Activated naive CD4-positive, alpha-beta T cell treated with anti-CD3 and anti-CD28 coated beads, Interleukin-2, amount 10 ng/mL, durations not matched to agents 7 days and 5 days (primary cell): ENCODE results near the gene EIF5A.

Experiments used
- CTCF ChIA-PET: fragments of 350-600 bp; sonication (Branson Sonifier 250); formaldehyde crosslinking; loops from one replicate; lab custom pipeline; 2021; ENCODE audit warnings: antibody characterized with exemption; lab: Charles Lee
- DNase-seq: peaks from one replicate; pipeline ENCODE4 v3.0.0-alpha.2; 2020
- H3K27ac Mint-ChIP-seq: one replicate; pipeline ENCODE4 v1.8.0; 2021; ENCODE audit warnings: mild to moderate bottlenecking, moderate library complexity, mixed read lengths
- H3K27me3 Mint-ChIP-seq: one replicate; pipeline ENCODE4 v1.8.0; 2021; ENCODE audit warnings: mild to moderate bottlenecking, mixed read lengths
- H3K36me3 Mint-ChIP-seq: one replicate; pipeline ENCODE4 v1.8.0; 2021; ENCODE audit warnings: mixed read lengths
- H3K4me1 Mint-ChIP-seq: one replicate; pipeline ENCODE4 v1.8.0; 2021; ENCODE audit warnings: mixed read lengths
- H3K4me3 Mint-ChIP-seq: one replicate; pipeline ENCODE4 v1.8.0; 2021; ENCODE audit warnings: mild to moderate bottlenecking, moderate library complexity, mixed read lengths
- H3K9me3 Mint-ChIP-seq: one replicate; pipeline ENCODE4 v1.8.0; 2021; ENCODE audit warnings: mixed read lengths

Gene EIF5A

DNA sequence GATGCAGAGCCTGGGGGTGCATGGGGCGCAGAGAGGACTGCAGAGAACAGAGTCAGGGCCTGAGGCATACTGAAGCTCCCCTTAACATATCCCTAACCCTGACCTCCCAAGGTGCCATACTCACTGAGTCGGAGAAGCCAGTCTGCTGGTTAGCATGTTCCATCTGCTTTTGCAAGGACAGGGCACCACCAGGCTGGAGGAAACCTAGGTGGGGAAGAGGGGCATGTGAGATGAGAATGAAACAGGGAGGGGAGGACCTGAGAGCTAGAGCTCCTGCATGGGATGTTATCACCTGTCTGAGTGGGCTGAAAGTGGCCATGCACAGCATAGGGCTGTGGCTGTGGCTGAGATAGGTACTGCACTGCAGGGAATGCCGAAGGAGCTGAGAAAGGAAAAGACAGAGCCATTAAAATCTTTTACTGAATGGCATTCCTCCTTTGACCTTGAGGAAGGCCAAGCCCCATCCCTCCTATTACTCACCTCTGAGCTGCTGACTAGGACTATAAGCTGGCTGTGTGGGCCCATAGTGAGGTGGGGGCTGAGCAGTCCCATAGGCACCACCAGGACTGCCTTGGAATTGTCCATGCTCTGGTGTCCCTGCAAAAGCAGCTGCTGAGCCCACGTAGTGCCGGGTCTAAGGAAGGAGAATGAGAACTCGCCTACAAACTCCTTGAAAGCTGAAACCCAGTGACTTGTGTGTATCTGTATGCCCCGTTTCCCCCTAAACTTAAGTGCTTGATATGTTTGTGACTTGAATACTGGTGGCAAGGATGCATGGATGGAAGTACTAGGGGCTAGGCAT lies 5.9 kb downstream of the EIF5A start:
- DNase-seq: no peak
- H3K36me3 Mint-ChIP-seq: peaks cover 64% of the 10 kb centered on the region
- H3K27ac Mint-ChIP-seq: peak overlapping the region; percentile 89
- H3K4me1 Mint-ChIP-seq: peaks cover 69% of the 10 kb centered on the region
- peak overlapping the region; percentile 84 for H3K4me3 Mint-ChIP-seq
- CTCF ChIA-PET: interaction anchor here (0.9 to 4.7 kb wide), 7 partner anchors 10 to 43 kb away, joined by 3 to 16 read pairs (median 3); partner anchors contain the start of gene ACAP1
- H3K27me3 Mint-ChIP-seq: no peaks in the 10 kb centered on the region
- H3K9me3 Mint-ChIP-seq: no peaks in the 10 kb centered on the region

DNA sequence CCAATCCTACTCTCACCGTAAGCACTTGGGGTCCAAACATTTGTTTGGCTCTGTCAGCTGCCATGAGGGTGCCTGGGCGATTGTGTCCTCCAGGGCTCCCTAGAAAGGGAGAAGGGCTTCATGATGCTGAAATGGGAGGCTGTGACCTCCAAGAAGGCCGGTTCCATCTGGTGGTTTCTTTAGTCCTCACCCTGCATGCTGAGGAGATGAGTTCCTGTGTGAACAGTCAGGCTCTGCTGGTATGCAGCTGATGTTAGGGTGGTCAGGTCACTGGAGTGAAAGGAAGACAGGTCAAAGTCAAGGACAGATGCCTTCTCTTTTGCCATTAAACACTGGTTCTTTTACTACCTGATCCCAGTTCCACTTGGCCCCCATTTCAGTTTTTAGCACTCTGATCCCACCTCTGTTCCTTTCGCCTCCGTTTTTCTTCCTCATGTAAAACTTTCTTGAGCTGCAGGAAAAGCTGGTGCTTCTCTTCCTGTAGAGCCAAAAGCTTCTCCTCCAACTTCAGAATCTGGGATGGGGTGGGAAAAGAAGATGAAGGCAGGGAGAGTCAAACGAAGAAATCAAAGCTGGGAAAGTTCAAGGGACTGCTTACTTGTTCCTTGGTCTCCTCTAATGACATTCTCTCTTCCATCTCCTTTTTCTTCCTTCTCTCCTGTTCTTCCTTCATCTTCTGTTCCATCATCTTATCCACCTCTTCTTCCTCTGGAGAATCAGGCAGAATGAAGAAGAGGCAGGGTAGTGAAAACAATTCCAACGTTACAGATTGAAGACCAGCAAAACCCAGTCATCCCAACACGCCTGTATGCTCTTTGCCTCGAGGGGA lies 6.7 kb downstream of the EIF5A start:
- CTCF ChIA-PET: interaction anchor here (0.7 to 4.7 kb wide), 8 partner anchors 9 to 269 kb away, joined by 3 to 16 read pairs (median 4); partner anchors contain the start of gene ACAP1
- Mint-ChIP-seq H3K4me1 (peaks cover 63% of the 10 kb centered on the region), H3K9me3 (no peaks in the 10 kb centered on the region), H3K27me3 (no peaks in the 10 kb centered on the region), H3K27ac (peak overlapping the region; percentile 89), H3K4me3 (peak overlapping the region; percentile 84), H3K36me3 (peaks cover 60% of the 10 kb centered on the region)
- no peak for DNase-seq

DNA sequence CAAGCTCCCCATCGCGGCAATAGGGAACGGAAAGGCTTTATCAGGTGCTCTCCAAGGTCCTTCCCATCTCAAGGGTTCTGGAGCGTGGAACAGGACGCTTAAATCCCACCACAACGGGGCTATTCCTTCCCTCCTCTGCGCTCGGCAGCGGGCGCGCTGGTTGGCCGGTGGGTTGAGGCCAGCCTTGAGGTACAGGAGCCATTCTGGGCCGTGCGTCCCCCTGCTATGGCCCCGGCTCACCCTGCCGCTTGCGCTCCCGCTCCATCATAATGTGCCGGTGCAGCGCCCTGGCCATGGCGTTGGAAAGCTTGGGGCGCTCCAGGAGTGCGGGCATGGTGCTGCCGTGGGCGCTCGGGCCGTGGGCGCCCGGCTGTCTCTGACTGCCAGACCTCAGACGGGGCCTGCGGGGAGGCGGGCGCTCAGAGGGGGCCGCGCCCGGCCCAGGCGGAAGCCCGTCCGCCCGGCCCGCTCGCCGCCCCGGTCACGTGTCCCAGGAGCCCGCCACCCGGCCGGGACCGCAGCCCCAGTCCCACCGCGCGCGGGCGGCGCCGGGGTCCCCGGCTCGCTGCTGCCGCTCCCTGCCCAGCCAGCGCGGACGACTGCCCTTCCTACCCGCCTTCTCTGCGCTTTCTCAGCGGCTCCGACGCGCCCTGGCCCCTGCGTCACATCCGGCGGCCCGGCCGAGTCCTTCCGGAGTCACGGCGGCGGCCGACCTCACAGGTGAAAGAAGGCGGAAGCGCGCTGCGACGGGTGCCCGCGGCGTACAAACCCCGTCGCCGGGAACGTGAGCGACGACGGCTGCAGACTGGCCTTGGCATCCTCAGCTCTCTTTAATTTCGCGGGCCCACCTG lies 7.5 kb downstream of the EIF5A start, which contains the start of gene GPS2:
GPS2 (minus strand) TSS at position 642 of the 851 bp plus-strand sequence; CDS start at position 334, 308 bp downstream.
- peaks cover 55% of the 10 kb centered on the region for H3K4me1 Mint-ChIP-seq
- H3K9me3 Mint-ChIP-seq: no peaks in the 10 kb centered on the region
- CTCF ChIA-PET: interaction anchor here (0.7 to 4.7 kb wide), 6 partner anchors 10 to 270 kb away, joined by 3 to 16 read pairs (median 4); partner anchors contain the start of gene ACAP1
- H3K27me3 Mint-ChIP-seq: no peaks in the 10 kb centered on the region
- H3K27ac Mint-ChIP-seq: peak within 1 kb of the TSS; percentile 95
- H3K36me3 Mint-ChIP-seq: peaks cover 53% of the 10 kb centered on the region
- peak; percentile 96 for DNase-seq
- peak within 1 kb of the TSS; percentile 94 for H3K4me3 Mint-ChIP-seq

DNA sequence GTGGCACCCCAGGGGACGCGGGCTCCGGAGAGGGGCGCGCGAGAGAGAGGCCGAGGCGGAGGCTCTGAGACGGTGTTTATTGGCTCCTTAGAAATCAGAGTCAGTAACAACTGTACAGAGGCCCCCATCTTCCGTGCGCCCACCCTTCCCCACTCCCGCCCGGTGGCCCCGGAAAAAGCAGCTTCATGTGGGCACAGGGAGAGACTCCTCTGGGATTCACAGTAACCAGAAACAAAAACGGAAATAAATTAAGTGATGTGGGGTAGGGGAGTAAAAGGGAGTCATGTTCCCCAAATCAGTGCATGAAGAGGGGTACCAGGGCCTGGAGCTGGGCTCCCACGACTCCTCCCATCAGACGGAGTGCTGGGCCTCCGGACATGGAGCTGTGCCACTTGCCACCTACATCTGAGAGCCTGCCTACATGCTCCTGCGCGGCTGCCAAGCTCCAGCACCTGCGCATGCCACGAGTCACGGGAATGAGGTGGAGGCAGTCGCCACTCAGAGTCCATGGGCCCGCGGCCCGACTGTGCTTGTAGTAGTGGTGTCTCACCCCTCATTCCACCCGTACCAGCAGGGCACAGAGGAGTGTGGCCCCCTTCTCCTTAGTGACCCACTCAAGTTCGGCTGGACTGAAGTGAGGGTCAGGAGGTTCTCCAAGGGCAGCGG lies 8.3 kb downstream of the EIF5A start:
- CTCF ChIA-PET: interaction anchor here (0.8 to 4.7 kb wide), 3 partner anchors 9 to 22 kb away, joined by 3 to 16 read pairs (median 14); partner anchors contain the start of gene ACAP1
- Mint-ChIP-seq H3K9me3 (no peaks in the 10 kb centered on the region), H3K27ac (peak overlapping the region; percentile 95), H3K36me3 (peaks cover 45% of the 10 kb centered on the region), H3K27me3 (no peaks in the 10 kb centered on the region), H3K4me3 (peak overlapping the region; percentile 94), H3K4me1 (peaks cover 47% of the 10 kb centered on the region)
- DNase-seq: no peak

DNA sequence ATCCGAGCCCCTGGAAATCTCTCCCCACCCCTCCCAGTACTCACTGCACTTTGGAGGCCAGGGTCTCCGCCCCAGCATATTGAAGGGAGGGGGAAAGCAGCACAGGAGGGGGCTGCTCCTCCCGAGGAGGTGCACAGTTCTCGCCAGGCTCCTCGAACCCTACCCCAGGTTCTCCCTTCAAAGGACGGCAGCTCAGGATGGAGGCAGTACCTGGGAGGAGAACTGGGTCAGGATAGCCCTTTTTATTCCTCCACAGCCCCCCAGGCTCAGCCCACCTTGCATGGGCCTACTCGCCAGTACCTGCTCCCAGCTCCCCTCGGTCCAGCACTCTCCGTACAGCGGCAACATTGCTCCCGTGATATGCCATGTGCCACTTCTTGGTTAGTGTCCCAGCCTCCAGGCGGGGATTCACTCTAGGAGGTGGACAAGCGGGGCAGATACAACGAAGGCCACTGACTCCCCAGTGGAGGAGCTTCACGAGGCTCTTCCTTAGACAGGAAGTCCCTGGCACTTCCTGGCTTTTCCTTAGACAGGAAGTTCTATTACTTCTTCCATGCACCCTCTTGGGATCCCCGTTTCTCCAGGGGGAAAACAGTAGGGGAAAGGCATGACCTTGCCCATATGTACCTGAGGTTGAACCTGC lies 9.9 kb downstream of the EIF5A start:
- H3K4me3 Mint-ChIP-seq: no peak overlapping the region
- no peaks in the 10 kb centered on the region for H3K27me3 Mint-ChIP-seq

DNA sequence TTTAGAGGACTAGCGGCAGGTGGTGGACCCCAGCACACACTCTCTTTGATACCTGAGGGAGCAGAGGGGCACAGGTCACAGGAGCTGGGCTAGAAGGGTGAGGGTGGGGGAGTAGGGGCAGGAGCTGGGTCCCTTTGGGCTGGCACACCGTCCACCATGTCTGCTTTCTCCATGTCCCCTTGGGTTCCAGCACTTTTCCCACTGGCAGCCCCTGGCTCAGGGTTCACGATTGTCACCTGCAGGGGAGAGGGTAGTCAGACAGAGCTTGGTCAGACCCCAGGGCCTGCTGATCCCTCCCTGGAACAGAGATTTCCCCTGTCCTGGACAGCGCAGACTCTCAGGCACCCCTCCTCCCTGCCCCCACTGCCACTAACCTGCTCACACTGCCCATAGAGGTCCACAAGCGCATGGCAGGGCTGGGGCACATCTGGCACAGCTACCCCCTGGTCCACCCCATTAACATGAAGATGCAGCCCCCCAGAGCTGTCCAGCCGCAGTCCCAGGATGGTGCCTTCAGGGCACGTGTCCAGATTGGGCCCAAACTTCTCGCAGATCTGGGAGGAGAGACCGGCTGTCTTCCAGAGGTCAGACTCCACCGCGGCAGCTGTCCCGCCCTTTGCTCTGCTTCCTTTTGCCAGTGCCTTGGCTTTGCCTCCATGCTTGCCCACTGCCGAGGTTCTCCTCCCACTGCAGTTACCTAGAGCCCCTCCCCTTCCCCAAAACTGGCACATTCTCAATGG lies 10.9 kb downstream of the EIF5A start:
- Mint-ChIP-seq H3K9me3 (no peaks in the 10 kb centered on the region), H3K27ac (peak overlapping the region; percentile 76), H3K4me3 (no peak overlapping the region), H3K36me3 (peaks cover 39% of the 10 kb centered on the region), H3K4me1 (peaks cover 24% of the 10 kb centered on the region), H3K27me3 (no peaks in the 10 kb centered on the region)
- CTCF ChIA-PET: no interaction called here
- no peak for DNase-seq

More for the DNA sequence above, 9.9 kb downstream of the EIF5A start:
- H3K27ac Mint-ChIP-seq: peak overlapping the region; percentile 76
- H3K9me3 Mint-ChIP-seq: no peaks in the 10 kb centered on the region
- H3K4me1 Mint-ChIP-seq: peaks cover 35% of the 10 kb centered on the region
- CTCF ChIA-PET: no interaction called here
- DNase-seq: no peak
- peaks cover 41% of the 10 kb centered on the region for H3K36me3 Mint-ChIP-seq

DNA sequence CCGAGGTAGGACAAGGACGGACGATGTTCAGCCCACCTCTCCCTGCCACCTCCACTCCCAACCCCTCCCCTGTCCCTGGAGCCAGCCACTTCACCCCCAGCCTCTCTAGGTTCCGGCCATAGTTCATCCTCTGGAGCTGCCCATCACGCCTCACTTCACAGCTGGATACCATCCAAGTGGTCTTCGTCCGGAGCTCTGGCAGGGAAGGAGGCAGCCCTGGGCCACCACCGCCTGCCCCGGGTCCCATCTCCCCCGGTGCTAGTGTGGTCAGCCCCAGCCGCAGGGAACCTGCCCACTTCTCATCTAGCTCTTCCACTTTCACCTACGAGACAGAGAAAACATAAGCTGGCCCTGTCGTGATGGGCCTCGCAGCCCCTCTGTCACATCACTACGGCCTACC lies 14.0 kb downstream of the EIF5A start:
- no peaks in the 10 kb centered on the region for H3K27me3 Mint-ChIP-seq
- no peaks in the 10 kb centered on the region for H3K9me3 Mint-ChIP-seq
- peaks cover 8% of the 10 kb centered on the region for H3K4me1 Mint-ChIP-seq
- CTCF ChIA-PET: interaction anchor here (1.0 to 1.4 kb wide), 2 partner anchors 24 to 28 kb away, joined by 3 to 4 read pairs; no protein-coding TSS in a partner anchor
- no peak for DNase-seq
- H3K4me3 Mint-ChIP-seq: no peak overlapping the region
- peaks cover 35% of the 10 kb centered on the region for H3K36me3 Mint-ChIP-seq
- no peak overlapping the region for H3K27ac Mint-ChIP-seq

DNA sequence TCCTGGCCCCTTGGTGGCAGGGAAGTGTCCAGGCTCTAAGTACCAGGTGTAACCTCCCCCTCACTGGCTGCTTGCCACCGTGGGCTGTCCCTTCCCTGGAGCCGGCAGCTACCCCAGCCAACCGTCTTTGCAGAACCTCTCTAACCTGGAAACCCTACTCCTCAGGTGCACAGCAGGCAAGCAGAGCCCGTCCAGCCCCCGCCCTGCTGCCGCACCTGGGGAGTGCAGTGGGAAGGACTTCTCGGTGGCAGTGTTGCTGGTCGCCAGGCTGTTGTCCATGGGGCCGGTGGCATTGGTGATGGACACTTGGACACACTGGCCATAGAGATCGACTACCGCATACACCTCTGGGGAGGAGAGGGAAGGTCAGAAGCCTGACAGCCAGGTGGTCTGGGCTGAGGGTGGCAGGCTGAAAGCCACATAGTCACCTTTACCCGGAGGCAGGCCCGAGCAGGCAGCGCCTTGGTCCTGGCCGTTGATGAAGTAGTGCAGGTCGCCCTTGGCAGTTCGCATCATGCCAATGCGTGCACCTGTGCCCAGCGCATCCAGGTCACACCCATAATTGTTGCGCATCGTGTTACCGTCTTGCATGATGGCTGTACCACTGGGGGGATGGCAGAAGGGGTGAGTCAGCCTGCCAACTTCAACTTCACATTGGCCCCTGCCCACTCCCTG lies 15.2 kb downstream of the EIF5A start:
- CTCF ChIA-PET: interaction anchor here (1.0 to 4.8 kb wide), 5 partner anchors 13 to 27 kb away, joined by 3 to 29 read pairs (median 4); partner anchors contain the start of gene ACAP1
- H3K4me3 Mint-ChIP-seq: no peak overlapping the region
- peaks cover 13% of the 10 kb centered on the region for H3K4me1 Mint-ChIP-seq
- H3K27me3 Mint-ChIP-seq: no peaks in the 10 kb centered on the region
- DNase-seq: no peak
- no peak overlapping the region for H3K27ac Mint-ChIP-seq
- peaks cover 32% of the 10 kb centered on the region for H3K36me3 Mint-ChIP-seq
- no peaks in the 10 kb centered on the region for H3K9me3 Mint-ChIP-seq

DNA sequence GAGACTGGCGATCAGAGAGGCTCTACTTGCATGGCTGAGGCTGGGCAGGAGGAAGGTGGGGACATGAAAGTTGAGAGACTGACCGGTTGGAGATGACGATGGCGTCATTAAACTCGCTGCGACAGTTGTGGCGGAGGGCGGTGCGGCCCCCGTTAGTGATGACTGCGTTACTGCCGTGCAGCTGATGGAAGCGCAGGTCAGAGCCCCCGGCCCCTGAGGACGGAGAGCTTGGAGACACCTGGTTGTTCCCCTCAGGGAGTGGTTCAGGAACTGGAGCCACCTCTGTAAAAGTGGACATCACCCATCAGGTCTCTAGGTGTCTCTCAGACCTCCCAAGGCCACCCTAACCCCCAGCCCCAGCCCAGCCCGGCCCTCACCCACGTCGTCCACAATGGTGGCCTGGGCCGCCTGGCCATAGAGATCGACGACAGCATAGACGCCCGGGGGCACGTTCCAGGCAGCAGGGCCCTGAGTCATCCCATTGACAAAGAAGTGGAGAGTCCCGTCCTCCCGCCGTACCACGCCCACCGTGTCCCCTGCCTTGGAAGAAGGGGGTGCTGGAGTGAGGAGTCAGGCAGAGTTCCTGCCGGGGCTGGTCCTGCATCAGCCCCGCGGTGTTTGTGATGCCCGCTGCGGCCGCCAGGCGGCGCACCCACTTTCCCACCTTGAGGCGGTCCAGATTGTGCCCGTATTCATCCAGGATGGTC lies 16.5 kb downstream of the EIF5A start:
- peak; percentile 76 for DNase-seq
- Mint-ChIP-seq H3K9me3 (no peaks in the 10 kb centered on the region), H3K27me3 (no peaks in the 10 kb centered on the region), H3K4me1 (peaks cover 24% of the 10 kb centered on the region), H3K4me3 (no peak overlapping the region), H3K27ac (no peak overlapping the region), H3K36me3 (peaks cover 26% of the 10 kb centered on the region)
- CTCF ChIA-PET: interaction anchor here (0.7 to 4.8 kb wide), 7 partner anchors 10 to 27 kb away, joined by 3 to 54 read pairs (median 6); partner anchors contain the start of genes ACAP1 and GPS2

DNA sequence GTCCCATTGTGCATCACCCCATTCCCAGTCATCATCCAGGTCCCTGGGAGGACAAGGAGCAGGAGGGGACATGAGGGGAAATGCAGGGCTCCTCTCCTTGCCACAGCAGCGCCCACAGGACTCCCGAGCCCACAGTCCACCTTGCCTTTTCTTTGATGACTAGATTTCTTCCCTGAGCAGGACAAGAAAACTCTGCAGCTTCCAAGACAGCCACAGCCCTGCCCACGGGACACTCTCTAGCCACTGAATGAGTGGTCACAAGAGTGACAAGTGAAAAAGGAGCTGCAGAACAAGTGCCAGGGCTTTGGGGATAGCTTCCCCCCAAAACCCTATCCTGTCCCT lies 17.0 kb downstream of the EIF5A start:
- H3K9me3 Mint-ChIP-seq: no peaks in the 10 kb centered on the region
- no peak overlapping the region for H3K4me3 Mint-ChIP-seq
- H3K4me1 Mint-ChIP-seq: peaks cover 25% of the 10 kb centered on the region
- no peaks in the 10 kb centered on the region for H3K27me3 Mint-ChIP-seq
- no peak for DNase-seq
- no peak overlapping the region for H3K27ac Mint-ChIP-seq
- H3K36me3 Mint-ChIP-seq: peaks cover 25% of the 10 kb centered on the region
- CTCF ChIA-PET: interaction anchor here (0.8 to 4.8 kb wide), 8 partner anchors 10 to 27 kb away, joined by 3 to 54 read pairs (median 6); partner anchors contain the start of genes ACAP1 and GPS2

DNA sequence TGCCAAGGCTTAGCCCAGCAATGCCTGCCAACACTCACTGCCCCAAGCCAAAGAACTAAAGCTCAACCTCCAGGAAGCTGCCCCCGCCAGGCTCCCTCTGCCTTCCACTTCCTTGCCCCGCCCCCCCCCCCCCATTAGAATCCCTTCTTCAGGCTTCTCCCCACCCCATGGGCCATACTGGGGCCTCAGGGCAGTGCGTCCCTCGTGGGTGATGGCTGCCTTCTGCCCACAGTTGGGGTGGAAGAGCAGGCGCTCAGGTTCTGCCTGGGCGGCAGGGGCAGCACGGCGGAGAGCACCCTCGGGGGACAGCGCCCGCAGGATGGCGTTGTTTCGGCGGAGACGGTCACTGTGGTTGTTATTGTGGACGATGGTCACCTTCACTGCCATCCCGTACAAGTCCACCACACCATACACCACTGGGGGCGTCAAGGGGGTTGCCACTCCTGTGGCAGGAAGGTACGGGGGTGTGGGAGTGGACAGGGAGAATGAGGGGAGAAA lies 17.7 kb downstream of the EIF5A start:
- Mint-ChIP-seq H3K9me3 (no peaks in the 10 kb centered on the region), H3K4me3 (no peak overlapping the region), H3K36me3 (peaks cover 25% of the 10 kb centered on the region), H3K4me1 (peaks cover 31% of the 10 kb centered on the region), H3K27me3 (no peaks in the 10 kb centered on the region), H3K27ac (no peak overlapping the region)
- CTCF ChIA-PET: interaction anchor here (0.8 to 4.8 kb wide), 8 partner anchors 11 to 26 kb away, joined by 3 to 54 read pairs (median 6); partner anchors contain the start of genes ACAP1 and GPS2
- no peak for DNase-seq
